ENCODE results near the gene ETV6.

ETV6 gene

DNA sequence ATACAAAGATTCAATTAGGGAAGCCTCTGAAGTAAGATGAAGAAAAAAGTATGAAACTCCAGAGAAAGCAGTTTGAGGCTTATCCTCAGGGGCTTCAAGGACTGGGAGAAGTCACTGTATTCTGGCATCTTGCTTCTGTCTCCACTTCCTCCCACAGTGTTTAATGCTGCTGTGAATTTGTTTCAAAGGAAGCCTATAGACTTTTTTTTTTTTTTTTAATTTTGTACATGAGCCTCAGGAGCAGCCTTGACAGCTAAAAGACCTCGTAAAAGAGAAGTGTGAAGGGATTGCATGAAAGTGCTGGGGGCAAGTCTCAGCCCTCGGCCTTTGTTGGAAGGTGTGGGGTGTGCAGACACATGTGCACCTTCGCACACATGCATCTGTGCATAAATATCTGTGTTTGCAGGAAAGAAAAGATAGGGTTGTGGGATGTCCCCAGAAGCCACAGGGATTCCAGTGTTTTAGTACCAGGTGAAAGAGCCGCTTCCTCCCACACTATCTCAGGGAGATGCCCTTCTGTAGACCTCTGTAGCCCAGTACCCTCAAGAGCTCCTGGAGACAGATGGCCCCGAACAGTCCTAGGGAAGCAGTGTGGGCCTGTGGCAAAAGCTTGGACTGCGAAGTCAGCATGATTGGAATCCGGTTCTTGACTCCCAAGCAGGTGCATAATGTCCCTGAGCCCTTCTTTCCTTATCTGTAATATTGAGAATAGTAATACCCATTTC lies 227.8 kb downstream of the ETV6 start:
- TF ChIP-seq, protein P1, sequence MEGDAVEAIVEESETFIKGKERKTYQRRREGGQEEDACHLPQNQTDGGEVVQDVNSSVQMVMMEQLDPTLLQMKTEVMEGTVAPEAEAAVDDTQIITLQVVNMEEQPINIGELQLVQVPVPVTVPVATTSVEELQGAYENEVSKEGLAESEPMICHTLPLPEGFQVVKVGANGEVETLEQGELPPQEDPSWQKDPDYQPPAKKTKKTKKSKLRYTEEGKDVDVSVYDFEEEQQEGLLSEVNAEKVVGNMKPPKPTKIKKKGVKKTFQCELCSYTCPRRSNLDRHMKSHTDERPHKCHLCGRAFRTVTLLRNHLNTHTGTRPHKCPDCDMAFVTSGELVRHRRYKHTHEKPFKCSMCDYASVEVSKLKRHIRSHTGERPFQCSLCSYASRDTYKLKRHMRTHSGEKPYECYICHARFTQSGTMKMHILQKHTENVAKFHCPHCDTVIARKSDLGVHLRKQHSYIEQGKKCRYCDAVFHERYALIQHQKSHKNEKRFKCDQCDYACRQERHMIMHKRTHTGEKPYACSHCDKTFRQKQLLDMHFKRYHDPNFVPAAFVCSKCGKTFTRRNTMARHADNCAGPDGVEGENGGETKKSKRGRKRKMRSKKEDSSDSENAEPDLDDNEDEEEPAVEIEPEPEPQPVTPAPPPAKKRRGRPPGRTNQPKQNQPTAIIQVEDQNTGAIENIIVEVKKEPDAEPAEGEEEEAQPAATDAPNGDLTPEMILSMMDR (IDR thresholded peaks at IDR 0.05), result no peak

DNA sequence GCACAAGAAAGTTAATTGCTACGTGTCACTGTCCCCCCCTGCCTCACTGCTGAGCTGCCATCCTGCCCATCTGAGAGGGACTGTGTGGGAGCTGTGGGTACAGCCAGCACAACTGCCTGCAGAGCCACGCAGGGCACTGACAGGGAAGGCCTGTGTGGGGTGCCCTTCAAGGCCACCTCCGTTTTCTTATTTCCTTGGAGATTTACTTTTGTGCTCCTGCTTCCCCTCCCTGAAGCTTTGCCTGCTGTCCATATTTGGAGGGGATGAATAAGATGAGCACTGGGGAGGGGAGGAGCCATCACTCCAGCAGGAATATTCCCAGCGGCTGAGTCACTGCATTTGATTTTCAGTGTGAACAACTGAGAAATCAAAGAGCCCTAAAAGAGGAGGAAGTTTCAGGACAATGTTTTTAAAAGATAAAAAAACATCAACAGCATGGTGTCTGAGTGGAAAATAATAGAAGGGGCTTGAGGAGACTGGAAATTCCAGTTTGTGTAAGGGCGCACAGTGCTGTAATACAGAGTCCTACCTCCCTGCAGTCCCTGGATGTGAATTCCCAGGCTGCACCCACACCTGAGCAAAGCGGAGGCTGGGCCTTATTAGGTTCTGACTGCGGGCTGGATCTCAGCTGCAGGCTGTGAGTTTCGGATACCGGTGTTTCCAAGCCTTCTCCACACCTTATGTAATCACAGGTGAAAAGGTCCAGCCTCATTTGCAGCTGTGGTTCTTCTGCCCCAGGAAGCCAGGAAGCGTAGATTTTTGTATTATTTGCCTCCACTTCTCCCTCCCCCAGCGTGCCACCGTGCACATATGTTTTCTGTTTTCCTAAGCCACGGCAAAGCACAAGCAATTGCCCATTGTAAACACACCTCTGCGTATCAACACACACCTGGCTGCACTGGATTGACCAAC lies 228.7 kb downstream of the ETV6 start:
- TF ChIP-seq, protein P1 (IDR thresholded peaks at IDR 0.05), result no peak

DNA sequence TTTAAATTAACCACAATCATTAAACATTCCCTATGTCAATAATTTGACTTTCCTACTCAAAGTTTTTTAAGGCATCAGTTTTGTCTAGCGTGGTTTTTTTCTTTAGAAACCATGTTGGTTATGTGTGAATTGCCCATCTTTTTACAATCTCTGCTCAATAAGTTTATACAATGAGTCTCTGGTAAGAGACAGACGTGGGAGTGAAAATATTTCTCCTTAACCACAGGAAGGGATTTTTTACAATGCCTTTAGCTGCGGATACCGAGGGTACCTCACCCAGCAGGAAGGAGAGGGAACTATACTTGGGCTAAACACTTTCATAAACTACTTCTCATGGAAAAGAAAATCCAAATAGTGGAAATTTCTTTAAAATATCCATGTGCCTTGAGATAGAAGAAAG lies 229.8 kb downstream of the ETV6 start:
- TF ChIP-seq, protein P1 (IDR thresholded peaks at IDR 0.05), result no peak

- TF ChIP-seq, protein P1 (IDR thresholded peaks at IDR 0.05), result no peak
These were observed 230.9 kb downstream of the ETV6 start for GRCh38 chr12:11880381-11880780.

DNA sequence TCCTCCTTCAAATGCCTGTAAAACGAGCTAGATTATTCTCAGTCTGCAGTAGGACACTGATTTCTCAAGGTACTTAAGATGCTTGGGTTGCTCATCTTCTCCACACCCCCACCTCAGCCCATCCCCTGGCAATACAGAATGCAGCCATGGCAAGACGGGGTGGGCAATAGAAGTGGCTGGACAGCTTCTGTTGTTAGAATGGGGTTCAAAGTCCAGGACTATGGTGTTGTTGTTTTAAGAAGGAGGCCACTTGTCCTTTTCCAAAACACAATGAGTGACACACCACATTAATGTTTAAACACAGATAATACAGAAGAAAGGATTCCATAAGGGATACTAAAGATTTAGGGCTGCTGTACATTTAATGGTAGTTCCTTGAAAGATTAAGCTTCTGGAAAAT lies 232.4 kb downstream of the ETV6 start:
- TF ChIP-seq, protein P1 (IDR thresholded peaks at IDR 0.05), result no peak

- TF ChIP-seq, protein P1 (IDR thresholded peaks at IDR 0.05), result no peak
These were observed 233.0 kb downstream of the ETV6 start for GRCh38 chr12:11882301-11883019.

DNA sequence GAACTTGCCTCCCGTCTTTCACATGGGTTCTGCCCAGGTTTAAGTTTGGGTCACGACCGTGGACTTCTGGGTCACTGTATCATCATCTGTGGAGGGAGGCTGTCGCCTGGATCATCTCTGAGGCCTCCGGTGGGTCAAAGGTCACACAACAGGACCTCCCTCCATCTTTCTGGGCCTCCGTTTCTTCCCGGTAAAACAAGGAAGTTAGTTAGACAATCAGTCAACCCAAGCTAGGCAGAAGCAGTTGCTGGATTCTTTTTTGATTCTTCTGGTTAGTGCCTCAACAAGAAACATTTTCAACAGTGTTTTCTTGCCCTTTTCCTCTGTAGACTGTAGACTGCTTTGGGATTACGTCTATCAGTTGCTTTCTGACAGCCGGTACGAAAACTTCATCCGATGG lies 234.6 kb downstream of the ETV6 start:
- TF ChIP-seq, protein P1 (IDR thresholded peaks at IDR 0.05), result no peak
